ENCODE data around the gene LYZL1. TPM values are rescaled to one million over a fixed set of nuclear protein-coding genes. Genes with fewer than 3 reads are reported as not detected.

LYZL1 gene
- total and polyA plus RNA-seq, 7 donors, result not detected

DNA sequence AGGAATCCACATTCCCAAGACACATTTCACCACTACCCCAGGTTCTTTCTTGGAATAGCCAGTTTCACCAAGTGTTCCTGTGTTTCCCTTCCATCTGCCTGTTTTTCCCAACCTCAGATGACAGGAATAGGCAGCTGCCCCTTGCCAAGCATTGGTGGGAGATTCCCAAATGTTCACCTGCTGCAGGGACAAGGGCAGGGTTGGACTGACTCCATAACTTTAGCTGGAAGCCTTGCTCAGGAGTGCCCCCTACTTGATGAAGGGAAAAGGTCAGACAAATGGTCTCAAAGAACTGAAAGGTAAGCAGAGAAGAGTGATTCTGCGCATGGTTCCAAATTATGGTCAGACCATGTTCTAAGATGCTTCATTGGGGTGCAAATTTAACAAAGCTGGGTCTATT, 45.1 kb upstream of the LYZL1 start:
- Histone ChIP-seq H3K27ac (no peak overlapping the region), H3K4me3 (no peak overlapping the region), H3K4me1 (no peaks in the 10 kb centered on the region), H3K9me3 (no peaks in the 10 kb centered on the region), H3K27me3 (ENCODE audit: insufficient read depth in 3 of 3, low read length in 2 of 3) (no peaks in the 10 kb centered on the region), H3K36me3 (ENCODE audit: insufficient read depth in 1 of 2, low read depth in 1 of 2) (no peaks in the 10 kb centered on the region)
- intact Hi-C loops (cut with DNase I), result loop anchor here in 1 of 2 donors (10.0 kb wide), 1 partner anchor 591 kb away; no protein-coding TSS in a partner anchor
- TF ChIP-seq, protein P1, sequence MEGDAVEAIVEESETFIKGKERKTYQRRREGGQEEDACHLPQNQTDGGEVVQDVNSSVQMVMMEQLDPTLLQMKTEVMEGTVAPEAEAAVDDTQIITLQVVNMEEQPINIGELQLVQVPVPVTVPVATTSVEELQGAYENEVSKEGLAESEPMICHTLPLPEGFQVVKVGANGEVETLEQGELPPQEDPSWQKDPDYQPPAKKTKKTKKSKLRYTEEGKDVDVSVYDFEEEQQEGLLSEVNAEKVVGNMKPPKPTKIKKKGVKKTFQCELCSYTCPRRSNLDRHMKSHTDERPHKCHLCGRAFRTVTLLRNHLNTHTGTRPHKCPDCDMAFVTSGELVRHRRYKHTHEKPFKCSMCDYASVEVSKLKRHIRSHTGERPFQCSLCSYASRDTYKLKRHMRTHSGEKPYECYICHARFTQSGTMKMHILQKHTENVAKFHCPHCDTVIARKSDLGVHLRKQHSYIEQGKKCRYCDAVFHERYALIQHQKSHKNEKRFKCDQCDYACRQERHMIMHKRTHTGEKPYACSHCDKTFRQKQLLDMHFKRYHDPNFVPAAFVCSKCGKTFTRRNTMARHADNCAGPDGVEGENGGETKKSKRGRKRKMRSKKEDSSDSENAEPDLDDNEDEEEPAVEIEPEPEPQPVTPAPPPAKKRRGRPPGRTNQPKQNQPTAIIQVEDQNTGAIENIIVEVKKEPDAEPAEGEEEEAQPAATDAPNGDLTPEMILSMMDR (IDR thresholded peaks at IDR 0.05), result peak; percentile 13
- whole genome bisulfite sequencing, 3 donors, result 97 to 100% (median 100%) methylated on average over 1 of the region's 1 CpG
- DNase-seq, result no peak
- ATAC-seq, result no peak

DNA sequence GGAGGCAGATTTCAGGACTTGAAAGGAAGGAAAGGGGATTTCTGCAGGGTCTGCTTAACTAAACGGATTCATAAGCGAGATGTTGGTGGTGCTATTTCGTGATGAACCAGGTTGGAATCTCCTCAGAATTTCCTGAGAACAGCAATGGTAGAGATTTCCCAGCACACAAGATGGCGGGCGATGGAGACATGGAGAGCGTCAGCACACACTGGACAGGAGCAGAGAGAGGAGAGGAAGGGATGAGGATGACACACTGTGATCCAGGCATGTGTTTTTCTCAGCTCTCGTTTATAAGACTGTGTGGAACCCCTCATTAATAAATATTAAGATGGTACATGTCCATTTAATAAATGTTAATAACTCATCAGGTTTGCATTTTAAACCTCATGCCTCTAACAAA, 43.9 kb upstream of the LYZL1 start:
- no peak overlapping the region for H3K4me3 ChIP-seq
- TF ChIP-seq, protein P1 (IDR thresholded peaks at IDR 0.05), result no peak
- H3K27ac ChIP-seq, result no peak overlapping the region
- no peaks in the 10 kb centered on the region for H3K9me3 ChIP-seq
- ATAC-seq (no peak), DNase-seq (no peak)
- no peaks in the 10 kb centered on the region for H3K36me3 ChIP-seq (ENCODE audit: insufficient read depth in 1 of 2, low read depth in 1 of 2)
- no peaks in the 10 kb centered on the region for H3K27me3 ChIP-seq (ENCODE audit: insufficient read depth in 3 of 3, low read length in 2 of 3)
- 90 to 94% (median 90%) methylated on average over 7 of the region's 7 CpGs for WGBS, 3 donors
- no peaks in the 10 kb centered on the region for H3K4me1 ChIP-seq
- intact Hi-C loops (cut with DNase I), result loop anchor here in 1 of 2 donors (10.0 kb wide), 1 partner anchor 590 kb away; no protein-coding TSS in a partner anchor

DNA sequence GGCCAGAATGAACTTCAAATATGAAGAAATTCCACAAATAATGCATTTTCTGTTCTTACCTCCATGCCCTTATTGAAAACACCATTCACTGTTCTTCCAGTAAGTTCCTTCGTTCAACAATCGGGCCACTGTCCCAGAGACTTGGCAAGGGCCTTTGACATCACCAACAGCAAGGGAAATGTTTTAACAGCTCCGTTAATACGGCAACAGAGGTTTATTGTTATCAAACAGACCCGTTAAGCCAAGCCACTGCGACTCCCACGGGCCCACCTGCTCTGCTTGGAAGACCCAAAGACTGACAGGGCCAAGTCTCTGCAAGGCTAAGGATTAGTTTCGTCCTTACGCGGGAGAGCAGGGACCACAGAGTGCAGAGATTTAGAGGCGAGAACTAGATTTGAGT, 43.4 kb upstream of the LYZL1 start:
- no peaks in the 10 kb centered on the region for H3K27me3 ChIP-seq (ENCODE audit: insufficient read depth in 3 of 3, low read length in 2 of 3)
- no peak overlapping the region for H3K27ac ChIP-seq
- no peaks in the 10 kb centered on the region for H3K4me1 ChIP-seq
- H3K36me3 ChIP-seq (ENCODE audit: insufficient read depth in 1 of 2, low read depth in 1 of 2), result no peaks in the 10 kb centered on the region
- 32 to 41% (median 36%) methylated on average over 11 of the region's 11 CpGs for WGBS, 3 donors
- no peak for DNase-seq
- H3K9me3 ChIP-seq, result no peaks in the 10 kb centered on the region
- intact Hi-C loops (cut with DNase I), result loop anchor here in 1 of 2 donors (10.0 kb wide), 1 partner anchor 589 kb away; no protein-coding TSS in a partner anchor
- TF ChIP-seq, protein P1 (IDR thresholded peaks at IDR 0.05), result no peak
- no peak for ATAC-seq
- no peak overlapping the region for H3K4me3 ChIP-seq

DNA sequence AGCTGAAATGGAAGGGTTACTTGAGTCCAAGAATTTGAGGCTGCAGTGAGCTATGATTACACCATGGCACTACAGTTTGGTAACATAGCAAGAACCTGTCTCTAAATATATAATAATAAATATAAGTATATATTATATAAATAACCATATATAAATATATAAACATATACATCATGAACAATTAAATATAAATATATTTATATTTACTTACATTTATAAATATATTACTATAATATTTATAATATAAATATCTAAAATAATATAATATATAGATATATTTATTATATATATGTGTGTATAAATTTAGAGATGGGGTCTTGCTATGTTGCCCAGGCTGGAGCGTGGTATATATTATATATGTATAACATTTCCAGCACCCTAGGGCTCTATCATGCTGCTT, 42.4 kb upstream of the LYZL1 start:
- intact Hi-C loops (cut with DNase I), result loop anchor here in 1 of 2 donors (10.0 kb wide), 1 partner anchor 588 kb away; no protein-coding TSS in a partner anchor

More for the DNA sequence above, 42.4 kb upstream of the LYZL1 start:
- Histone ChIP-seq H3K36me3 (ENCODE audit: insufficient read depth in 1 of 2, low read depth in 1 of 2) (no peaks in the 10 kb centered on the region), H3K27me3 (ENCODE audit: insufficient read depth in 3 of 3, low read length in 2 of 3) (no peaks in the 10 kb centered on the region), H3K9me3 (no peaks in the 10 kb centered on the region), H3K4me3 (no peak overlapping the region), H3K4me1 (no peaks in the 10 kb centered on the region), H3K27ac (no peak overlapping the region)
- no peak for ATAC-seq
- TF ChIP-seq, protein P1 (IDR thresholded peaks at IDR 0.05), result no peak
- no peak for DNase-seq
- 97 to 98% (median 97%) methylated on average over 1 of the region's 1 CpG for WGBS, 3 donors
